Astrocyte of the cerebellum (primary cell): ENCODE results near the gene GUCD1.
A peak's percentile ranks its signal among the peaks of the same experiment; 100 is the strongest.

Experiments
- DNase-seq: peaks from one replicate; pipeline ENCODE4 v3.0.0-alpha.2; 2011; ENCODE audit warnings: low read depth
- H3K4me3 ChIP-seq: 2 replicates; pipeline ENCODE4 v1.5.1; 2011; ENCODE audit warnings: mild to moderate bottlenecking, low read depth, low read length, moderate library complexity
- in situ Hi-C: cut with HindIII; loops from 2 replicates; pipeline ENCODE4 v1.10.0; 2017; ENCODE audit warnings: low sequenced_read_pairs
- TF ChIP-seq, protein P1 (sequence below): IDR thresholded peaks from 2 replicates; pipeline ENCODE4 v1.5.1; 2012; ENCODE audit warnings: low read length, low read depth, moderate library complexity, mild to moderate bottlenecking; ENCODE audit errors: missing control alignments

GUCD1 gene

DNA sequence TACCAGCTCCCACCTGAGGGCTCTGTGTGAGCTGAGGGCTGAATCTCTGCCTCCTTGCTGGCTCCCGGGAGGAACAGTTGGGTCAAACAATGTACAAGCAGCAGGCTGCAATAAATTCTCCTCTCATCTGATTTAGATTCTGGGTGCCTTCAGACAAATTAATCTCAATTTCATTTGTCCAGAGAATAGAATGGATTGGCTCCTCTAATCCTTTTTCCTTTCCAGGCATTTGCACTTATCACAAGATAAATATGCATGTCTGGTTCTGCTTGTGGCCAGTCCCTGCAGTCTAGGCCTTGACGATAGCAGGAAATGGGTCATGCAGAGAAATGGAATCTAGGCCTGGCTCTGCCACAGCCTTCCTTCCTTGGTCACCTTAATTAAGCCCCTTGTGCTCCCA, 31.1 kb downstream of the GUCD1 start:
- peak; percentile 5 for DNase-seq
- no peak overlapping the region for H3K4me3 ChIP-seq
- in situ Hi-C loops, result no loop called here
- TF ChIP-seq, protein P1, sequence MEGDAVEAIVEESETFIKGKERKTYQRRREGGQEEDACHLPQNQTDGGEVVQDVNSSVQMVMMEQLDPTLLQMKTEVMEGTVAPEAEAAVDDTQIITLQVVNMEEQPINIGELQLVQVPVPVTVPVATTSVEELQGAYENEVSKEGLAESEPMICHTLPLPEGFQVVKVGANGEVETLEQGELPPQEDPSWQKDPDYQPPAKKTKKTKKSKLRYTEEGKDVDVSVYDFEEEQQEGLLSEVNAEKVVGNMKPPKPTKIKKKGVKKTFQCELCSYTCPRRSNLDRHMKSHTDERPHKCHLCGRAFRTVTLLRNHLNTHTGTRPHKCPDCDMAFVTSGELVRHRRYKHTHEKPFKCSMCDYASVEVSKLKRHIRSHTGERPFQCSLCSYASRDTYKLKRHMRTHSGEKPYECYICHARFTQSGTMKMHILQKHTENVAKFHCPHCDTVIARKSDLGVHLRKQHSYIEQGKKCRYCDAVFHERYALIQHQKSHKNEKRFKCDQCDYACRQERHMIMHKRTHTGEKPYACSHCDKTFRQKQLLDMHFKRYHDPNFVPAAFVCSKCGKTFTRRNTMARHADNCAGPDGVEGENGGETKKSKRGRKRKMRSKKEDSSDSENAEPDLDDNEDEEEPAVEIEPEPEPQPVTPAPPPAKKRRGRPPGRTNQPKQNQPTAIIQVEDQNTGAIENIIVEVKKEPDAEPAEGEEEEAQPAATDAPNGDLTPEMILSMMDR, result no peak

DNA sequence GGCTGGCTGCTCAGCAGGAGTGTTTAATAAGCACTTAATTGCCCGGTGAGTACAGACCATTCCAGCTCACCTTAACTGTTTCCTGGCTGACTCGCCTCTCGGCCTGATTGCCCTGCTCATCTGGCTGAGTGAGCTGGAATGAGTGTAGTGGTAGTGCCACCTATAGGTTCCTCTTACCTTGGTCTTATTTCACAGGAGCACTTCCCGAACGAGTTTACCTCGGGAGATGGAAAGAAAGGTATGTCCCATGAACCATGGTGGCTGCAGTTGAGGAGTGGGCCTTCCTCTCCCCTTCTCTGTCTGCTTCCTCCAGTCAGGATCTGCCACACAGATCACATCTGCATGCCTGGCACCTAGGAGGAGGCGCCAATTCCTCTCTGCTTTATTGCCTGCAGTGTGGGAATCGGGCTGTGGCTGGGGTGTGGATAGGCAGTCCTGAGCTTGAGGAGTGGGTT, 33.1 kb downstream of the GUCD1 start:
- TF ChIP-seq, protein P1, result peak; percentile 65
- in situ Hi-C loops, result no loop called here
- peak; percentile 35 for DNase-seq
- no peak overlapping the region for H3K4me3 ChIP-seq

DNA sequence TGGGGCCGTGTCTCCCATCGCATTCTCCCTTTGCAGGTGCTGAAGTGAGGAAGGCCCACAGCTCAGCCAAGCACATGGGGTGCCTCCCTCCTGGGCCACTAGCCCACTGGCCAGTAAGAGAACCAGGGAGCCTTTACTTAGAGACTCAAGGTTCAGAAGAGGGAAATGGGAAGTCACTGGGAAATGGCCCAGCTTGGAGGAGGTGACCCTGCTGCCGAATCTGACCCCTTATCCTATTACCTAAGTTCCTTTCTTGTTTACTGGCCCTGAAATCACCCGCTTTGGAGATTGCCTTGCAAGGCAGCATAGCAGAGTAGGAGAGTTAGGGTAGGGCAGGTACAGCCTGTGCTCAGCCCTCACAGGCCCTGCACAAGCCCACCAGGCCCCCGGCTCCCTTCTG, 35.4 kb downstream of the GUCD1 start:
- DNase-seq, result no peak
- TF ChIP-seq, protein P1, result no peak
- H3K4me3 ChIP-seq, result no peak overlapping the region
- in situ Hi-C loops, result no loop called here

DNA sequence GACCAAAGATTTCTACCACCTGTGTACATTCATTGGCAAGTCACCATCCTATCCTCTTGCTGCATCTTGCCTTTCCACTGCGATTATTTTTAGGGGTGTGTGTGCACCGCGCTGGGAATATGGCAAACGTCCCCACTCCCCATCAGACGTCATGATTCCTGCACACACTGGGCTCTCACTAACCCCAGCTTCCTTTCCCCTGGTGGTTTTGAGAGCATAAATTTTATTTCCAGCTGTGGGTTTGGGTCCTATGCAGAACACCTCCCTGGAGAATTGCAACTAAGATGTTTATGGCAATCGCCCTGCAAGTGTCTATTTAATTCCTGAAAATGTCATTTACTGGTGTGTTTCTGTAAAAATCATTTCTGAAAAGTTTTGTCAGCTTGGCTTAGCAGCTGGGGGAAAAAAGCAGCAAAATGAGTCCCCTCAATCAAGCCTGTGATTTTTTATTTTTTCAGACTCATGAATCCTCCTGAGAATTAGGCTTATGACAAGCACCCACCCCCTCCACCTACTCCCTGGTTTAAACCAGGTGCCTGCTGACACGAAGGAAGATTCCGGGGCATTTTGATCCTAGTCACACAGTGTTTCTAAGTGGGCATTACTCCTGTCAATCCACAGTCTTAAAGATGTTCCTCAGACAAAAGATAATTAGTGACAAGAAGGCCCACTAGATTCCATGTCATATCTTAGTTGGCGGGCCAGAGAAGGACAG, 36.0 kb downstream of the GUCD1 start:
- TF ChIP-seq, protein P1, result no peak
- no peak for DNase-seq
- no peak overlapping the region for H3K4me3 ChIP-seq
- in situ Hi-C loops, result no loop called here

DNA sequence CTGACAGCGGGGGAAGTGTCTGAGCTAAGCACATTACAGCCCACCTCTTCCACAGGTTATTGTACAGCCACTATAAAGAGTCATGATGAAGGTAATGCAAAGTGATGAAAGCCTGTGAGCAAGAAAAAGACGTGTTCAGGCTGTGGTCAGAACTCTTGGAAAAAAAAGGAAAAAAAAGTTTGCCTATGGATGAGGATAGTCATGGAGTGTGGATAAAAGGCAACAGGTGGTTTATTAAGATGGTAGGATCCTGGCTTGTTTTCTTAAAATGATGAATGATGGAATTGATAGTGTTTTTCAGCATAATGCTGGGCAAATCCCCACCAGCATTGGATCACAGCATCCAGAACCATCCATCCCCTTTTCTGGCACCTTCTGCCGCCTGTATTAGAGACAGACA, 36.7 kb downstream of the GUCD1 start:
- TF ChIP-seq, protein P1, result no peak
- in situ Hi-C loops, result no loop called here
- no peak for DNase-seq
- H3K4me3 ChIP-seq, result no peak overlapping the region

DNA sequence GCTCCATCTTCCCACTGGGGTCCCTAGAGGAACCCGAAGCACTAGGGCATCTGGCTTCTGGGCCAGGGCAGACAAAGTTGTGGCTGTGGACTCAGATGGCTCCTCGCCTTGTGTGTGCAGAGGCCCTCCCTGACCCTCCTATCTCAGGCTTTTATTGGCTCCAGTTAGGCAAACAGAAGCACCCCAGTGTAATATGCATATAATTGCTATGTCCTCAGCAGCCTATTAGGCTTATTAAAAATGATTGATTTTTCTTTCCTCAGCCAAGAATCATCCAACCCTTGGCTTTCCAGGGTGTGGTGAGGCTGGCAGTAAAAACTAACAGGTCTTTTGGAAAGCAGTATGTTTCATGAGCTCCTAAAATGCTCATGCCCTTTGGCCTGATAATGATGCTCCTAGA, 37.5 kb downstream of the GUCD1 start:
- DNase-seq, result no peak
- no peak overlapping the region for H3K4me3 ChIP-seq
- in situ Hi-C loops, result no loop called here
- TF ChIP-seq, protein P1, result no peak

DNA sequence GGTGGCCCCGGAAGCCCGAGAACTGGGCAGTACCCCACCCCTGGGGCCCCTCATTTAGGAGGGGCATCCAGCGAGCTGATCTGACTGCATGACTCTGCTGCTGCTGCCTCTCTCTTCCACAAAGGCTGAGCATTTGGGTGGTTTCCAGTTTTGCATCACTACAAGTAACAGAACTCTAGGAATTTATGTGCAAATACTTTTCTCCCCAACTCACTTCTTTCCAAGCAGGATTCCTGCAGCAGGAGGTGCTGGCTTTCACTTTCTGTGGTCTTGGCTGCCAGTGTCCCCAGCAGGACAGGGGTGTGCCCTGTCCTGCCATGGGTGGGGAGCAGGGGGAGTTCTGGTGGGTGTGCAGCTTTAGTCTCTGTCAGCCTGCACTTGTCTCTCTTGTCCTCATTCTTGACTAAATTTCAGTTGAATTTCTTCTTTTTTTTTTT, 38.6 kb downstream of the GUCD1 start:
- TF ChIP-seq, protein P1, result peak; percentile 4
- H3K4me3 ChIP-seq, result no peak overlapping the region
- in situ Hi-C loops, result no loop called here
- DNase-seq, result peak; percentile 86
